ENCODE data around the gene TCEANC2. TPM values are rescaled to one million over a fixed set of nuclear protein-coding genes. Genes with fewer than 3 reads are reported as not detected.

Gene TCEANC2
- polyA plus RNA-seq, 1 experiment: 4.1 TPM

- Histone ChIP-seq H3K27me3 (ENCODE audit: control insufficient read depth, insufficient read depth, low read length) (peaks cover 2% of the 10 kb centered on the region; the same call in 1 of the 2 replicates), H3K36me3 (ENCODE audit: control insufficient read depth, insufficient read depth, low read length) (no peaks in the 10 kb centered on the region), H3K4me3 (ENCODE audit: low read depth, low read length) (no peak overlapping the region)
- ChIA-PET POLR2A (no interaction called here), CTCF (interaction anchor here (1.0 kb wide), 1 partner anchor 12 kb away, joined by 3 read pairs; no protein-coding TSS in a partner anchor)
- no peak for DNase-seq (ENCODE audit: low read depth)
- TF ChIP-seq CTCF (IDR thresholded peaks at IDR 0.05; ENCODE audit: insufficient read depth, low read depth, low read length): no peak
Observed at GRCh38 chr1:54134295-54134694, 80.9 kb downstream of the TCEANC2 start.

- DNase-seq (ENCODE audit: low read depth): no peak
- Histone ChIP-seq H3K27me3 (ENCODE audit: control insufficient read depth, insufficient read depth, low read length) (0 out of 2 replicates have a peak, but pooled peaks cover 2% of the 10 kb centered on the region), H3K36me3 (ENCODE audit: control insufficient read depth, insufficient read depth, low read length) (no peaks in the 10 kb centered on the region), H3K4me3 (ENCODE audit: low read depth, low read length) (no peak overlapping the region)
- POLR2A ChIA-PET: no interaction called here
- no peak for TF ChIP-seq CTCF (IDR thresholded peaks at IDR 0.05; ENCODE audit: insufficient read depth, low read depth, low read length)
- CTCF ChIA-PET: no interaction called here
Observed at GRCh38 chr1:54135436-54136120, 82.2 kb downstream of the TCEANC2 start.

GRCh38 chr1:54136269-54136896 is 83.0 kb downstream of the TCEANC2 start:
- no peaks in the 10 kb centered on the region for H3K36me3 ChIP-seq (ENCODE audit: control insufficient read depth, insufficient read depth, low read length)
- ChIA-PET CTCF (interaction anchor here (1.5 to 1.6 kb wide), 2 partner anchors 10 to 14 kb away, joined by 5 read pairs; no protein-coding TSS in a partner anchor), POLR2A (no interaction called here)
- peaks cover 2% of the 10 kb centered on the region; the same call in 1 of the 2 replicates for H3K27me3 ChIP-seq (ENCODE audit: control insufficient read depth, insufficient read depth, low read length)
- no peak for TF ChIP-seq CTCF (IDR thresholded peaks at IDR 0.05; ENCODE audit: insufficient read depth, low read depth, low read length)
- DNase-seq (ENCODE audit: low read depth): no peak
- H3K4me3 ChIP-seq (ENCODE audit: low read depth, low read length): no peak overlapping the region

- DNase-seq (ENCODE audit: low read depth): no peak
- Histone ChIP-seq H3K36me3 (ENCODE audit: control insufficient read depth, insufficient read depth, low read length) (no peaks in the 10 kb centered on the region), H3K27me3 (ENCODE audit: control insufficient read depth, insufficient read depth, low read length) (peaks cover 2% of the 10 kb centered on the region; the same call in 1 of the 2 replicates), H3K4me3 (ENCODE audit: low read depth, low read length) (no peak overlapping the region)
- ChIA-PET POLR2A (no interaction called here), CTCF (interaction anchor here (1.5 to 1.7 kb wide), 3 partner anchors 11 to 16 kb away, joined by 5 read pairs; no protein-coding TSS in a partner anchor)
- TF ChIP-seq CTCF (IDR thresholded peaks at IDR 0.05; ENCODE audit: insufficient read depth, low read depth, low read length): no peak
Observed at GRCh38 chr1:54136963-54137533, 83.6 kb downstream of the TCEANC2 start.

- DNase-seq (ENCODE audit: low read depth): peak; percentile 4
- POLR2A ChIA-PET: interaction anchor here (0.6 kb wide), 2 partner anchors 12 to 136 kb away, joined by 3 read pairs; no protein-coding TSS in a partner anchor
- no peak for TF ChIP-seq CTCF (IDR thresholded peaks at IDR 0.05; ENCODE audit: insufficient read depth, low read depth, low read length)
- Histone ChIP-seq H3K4me3 (ENCODE audit: low read depth, low read length) (no peak overlapping the region), H3K36me3 (ENCODE audit: control insufficient read depth, insufficient read depth, low read length) (no peaks in the 10 kb centered on the region), H3K27me3 (ENCODE audit: control insufficient read depth, insufficient read depth, low read length) (peaks cover 2% of the 10 kb centered on the region; the same call in 1 of the 2 replicates)
- CTCF ChIA-PET: interaction anchor here (1.5 to 1.7 kb wide), 4 partner anchors 12 to 16 kb away, joined by 4 to 5 read pairs (median 5); no protein-coding TSS in a partner anchor
Observed at GRCh38 chr1:54137534-54138061, 84.2 kb downstream of the TCEANC2 start.

Measured in BJ (cell line).